ENCODE data around the gene SURF6.

DNA sequence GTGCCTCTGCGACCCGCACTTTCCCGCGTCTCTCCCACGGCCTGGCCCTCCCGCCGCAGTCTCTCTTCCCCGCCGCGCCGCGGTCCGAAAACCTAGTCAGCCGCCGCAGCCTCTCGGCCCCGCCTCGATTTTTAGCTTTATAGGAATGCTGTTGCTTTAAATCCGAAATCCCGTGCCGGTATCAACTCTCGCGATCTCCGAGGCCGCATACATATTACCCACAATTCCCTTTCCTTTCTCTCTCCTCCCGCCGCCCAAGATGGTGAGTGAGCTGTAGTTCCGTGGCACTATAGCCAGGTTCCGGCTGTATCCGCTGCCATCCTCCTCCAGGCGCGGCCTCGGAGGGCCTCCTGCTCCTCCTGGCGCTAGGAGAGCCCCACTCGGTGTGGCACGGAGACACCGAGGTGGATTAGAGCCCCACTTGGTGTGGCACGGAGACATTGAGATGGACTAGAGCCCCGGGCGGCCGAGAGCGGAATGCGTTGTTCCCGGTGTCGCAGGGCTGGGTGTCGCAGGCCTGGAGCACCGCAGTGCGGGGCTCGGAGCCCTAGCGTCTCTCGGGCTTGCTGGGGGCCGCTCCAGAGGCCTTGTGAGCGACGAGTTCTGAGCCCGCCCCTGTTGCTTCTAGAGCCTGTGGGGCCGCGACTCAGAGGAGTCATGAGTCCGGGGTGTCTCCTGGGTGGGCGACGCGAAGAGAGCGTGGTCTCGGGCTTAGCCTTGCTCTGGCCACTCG lies 12.2 kb upstream of the SURF6 start, which contains the start of the genes MED22 and RPL7A:
- peak; percentile 90 to 92 for TF ChIP-seq POLR2A (IDR thresholded peaks at IDR 0.05)
- TF ChIP-seq, protein P1, sequence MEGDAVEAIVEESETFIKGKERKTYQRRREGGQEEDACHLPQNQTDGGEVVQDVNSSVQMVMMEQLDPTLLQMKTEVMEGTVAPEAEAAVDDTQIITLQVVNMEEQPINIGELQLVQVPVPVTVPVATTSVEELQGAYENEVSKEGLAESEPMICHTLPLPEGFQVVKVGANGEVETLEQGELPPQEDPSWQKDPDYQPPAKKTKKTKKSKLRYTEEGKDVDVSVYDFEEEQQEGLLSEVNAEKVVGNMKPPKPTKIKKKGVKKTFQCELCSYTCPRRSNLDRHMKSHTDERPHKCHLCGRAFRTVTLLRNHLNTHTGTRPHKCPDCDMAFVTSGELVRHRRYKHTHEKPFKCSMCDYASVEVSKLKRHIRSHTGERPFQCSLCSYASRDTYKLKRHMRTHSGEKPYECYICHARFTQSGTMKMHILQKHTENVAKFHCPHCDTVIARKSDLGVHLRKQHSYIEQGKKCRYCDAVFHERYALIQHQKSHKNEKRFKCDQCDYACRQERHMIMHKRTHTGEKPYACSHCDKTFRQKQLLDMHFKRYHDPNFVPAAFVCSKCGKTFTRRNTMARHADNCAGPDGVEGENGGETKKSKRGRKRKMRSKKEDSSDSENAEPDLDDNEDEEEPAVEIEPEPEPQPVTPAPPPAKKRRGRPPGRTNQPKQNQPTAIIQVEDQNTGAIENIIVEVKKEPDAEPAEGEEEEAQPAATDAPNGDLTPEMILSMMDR (IDR thresholded peaks at IDR 0.05), result no peak

All from sigmoid colon (tissue), 3 donors.